ENCODE measurements around the gene MLN.

- TF ChIP-seq CTCF (IDR thresholded peaks at IDR 0.05; ENCODE audit: poor library complexity) (no peak), EZH2 (IDR thresholded peaks at IDR 0.05; ENCODE audit: borderline replicate concordance) (no peak)
Measured at GRCh38 chr6:33799454-33800113, 4.2 kb downstream of the MLN start.
